ENCODE data around the gene HMHB1. TPM values are rescaled to one million over a fixed set of nuclear protein-coding genes. Genes with fewer than 3 reads are reported as not detected.

HMHB1 gene
- total and polyA plus RNA-seq, 12 donors: not detected

DNA sequence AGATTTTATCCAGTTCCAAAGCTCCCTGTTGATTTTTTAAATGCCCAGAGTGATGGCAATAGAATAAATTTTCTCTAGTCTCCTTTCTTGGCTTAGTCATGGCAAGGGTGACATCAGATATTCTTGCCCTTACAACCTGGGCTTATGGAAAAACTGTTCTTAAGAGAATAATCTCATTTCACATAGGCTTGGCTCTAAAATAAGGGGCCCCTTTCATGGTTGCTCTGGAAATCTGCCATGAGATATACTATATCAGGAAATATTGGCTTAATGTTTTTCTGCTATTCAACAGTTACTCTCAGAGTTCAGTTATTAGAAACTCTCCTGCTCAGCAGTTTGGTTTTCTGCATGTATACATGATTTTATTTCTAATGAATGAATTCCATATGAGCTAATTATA lies 7.8 kb downstream of the HMHB1 start:
- intact Hi-C loops (cut with DNase I): loop anchor here in 9 of 10 donors (5.0 to 10.0 kb wide), 14 partner anchors 115 to 895 kb away; partner anchors contain the start of gene NR3C1 (in 3 of the 9)
- Histone ChIP-seq H3K36me3 (no peaks in the 10 kb centered on the region), H3K27ac (no peak overlapping the region), H3K9me3 (peaks cover 0 to 6% (median 0%) of the 10 kb centered on the region in 11 donors), H3K4me3 (no peak overlapping the region), H3K4me1 (peaks cover 0 to 8% (median 2%) of the 10 kb centered on the region in 9 donors), H3K27me3 (no peaks in the 10 kb centered on the region)
- no peak for ATAC-seq
- TF ChIP-seq CTCF (IDR thresholded peaks at IDR 0.05): no peak
- no peak for DNase-seq

- TF ChIP-seq CTCF (IDR thresholded peaks at IDR 0.05): no peak
- no peaks in the 10 kb centered on the region for H3K27me3 ChIP-seq
- H3K36me3 ChIP-seq: no peaks in the 10 kb centered on the region
- peaks cover 0 to 6% (median 0%) of the 10 kb centered on the region in 11 donors for H3K9me3 ChIP-seq
- no peak overlapping the region for H3K27ac ChIP-seq
- 88 to 90% methylated on average over 2 of the region's 2 CpGs for WGBS, 2 donors
- H3K4me3 ChIP-seq: no peak overlapping the region
- intact Hi-C loops (cut with DNase I): loop anchor here in 9 of 10 donors (5.0 to 10.0 kb wide), 14 partner anchors 116 to 896 kb away; partner anchors contain the start of gene NR3C1 (in 3 of the 9)
- H3K4me1 ChIP-seq: peaks cover 0 to 12% (median 6%) of the 10 kb centered on the region in 9 donors
- DNase-seq: no peak
- ATAC-seq: no peak
Measured at GRCh38 chr5:143820451-143820850, 8.5 kb downstream of the HMHB1 start.

- H3K4me1 ChIP-seq: peaks cover 0 to 13% (median 6%) of the 10 kb centered on the region in 9 donors
- ATAC-seq (peak; percentile 94 to 98 (median 96)), DNase-seq (peak; percentile 76 to 88)
- WGBS, 2 donors: 28 to 35% methylated on average over 8 of the region's 8 CpGs
- H3K27ac ChIP-seq: no peak overlapping the region
- H3K9me3 ChIP-seq: no peaks in the 10 kb centered on the region
- no peak overlapping the region for H3K4me3 ChIP-seq
- H3K27me3 ChIP-seq: no peaks in the 10 kb centered on the region
- no peaks in the 10 kb centered on the region for H3K36me3 ChIP-seq
- peak; percentile 92 to 99 (median 96) for TF ChIP-seq CTCF (IDR thresholded peaks at IDR 0.05)
- intact Hi-C loops (cut with DNase I): loop anchor here (2.0 to 10.0 kb wide), 22 partner anchors 120 to 903 kb away; partner anchors contain the start of gene NR3C1 (in 3 of the 10)
Measured at GRCh38 chr5:143824851-143825720, 13.1 kb downstream of the HMHB1 start.

DNA sequence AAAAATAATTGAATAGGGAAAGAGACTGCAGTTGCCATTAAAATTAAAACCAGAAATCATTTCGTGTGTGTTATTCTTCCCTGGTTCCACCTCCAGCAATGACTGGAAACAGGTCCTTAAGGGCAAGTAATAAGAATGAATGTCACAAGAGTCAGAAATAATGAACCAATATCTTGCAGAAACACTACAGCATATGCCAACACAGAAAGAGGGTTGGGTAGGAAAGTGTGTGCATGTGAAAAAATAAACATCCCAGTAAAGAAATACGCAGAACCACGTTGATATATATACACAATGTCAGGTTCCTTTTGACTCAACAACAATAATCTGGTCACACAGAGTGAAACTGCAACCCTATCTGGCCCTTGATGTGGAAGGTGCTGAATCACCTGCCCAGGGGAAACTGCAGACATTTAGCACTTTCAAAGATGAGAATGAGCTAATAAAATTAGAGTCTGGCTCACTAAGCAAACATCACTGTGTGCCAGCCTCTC lies 15.0 kb downstream of the HMHB1 start:
- 87% methylated on average over 3 of the region's 3 CpGs for WGBS, 2 donors
- no peaks in the 10 kb centered on the region for H3K9me3 ChIP-seq

More for the DNA sequence above, 15.0 kb downstream of the HMHB1 start:
- no peak overlapping the region for H3K27ac ChIP-seq
- intact Hi-C loops (cut with DNase I): loop anchor here (5.0 to 10.0 kb wide), 20 partner anchors 122 to 905 kb away; partner anchors contain the start of gene NR3C1 (in 3 of the 10)
- no peaks in the 10 kb centered on the region for H3K27me3 ChIP-seq
- DNase-seq: no peak
- peaks cover 0 to 13% (median 6%) of the 10 kb centered on the region in 9 donors for H3K4me1 ChIP-seq
- no peak overlapping the region for H3K4me3 ChIP-seq
- TF ChIP-seq CTCF (IDR thresholded peaks at IDR 0.05): no peak
- no peak for ATAC-seq
- no peaks in the 10 kb centered on the region for H3K36me3 ChIP-seq

Data from heart right ventricle (tissue), 16 donors.